Activated naive CD8-positive, alpha-beta T cell treated with anti-CD3 and anti-CD28 coated beads, Interleukin-2, amount 10 ng/mL, durations not matched to agents 7 days and 5 days (primary cell): ENCODE data around the gene HORMAD2. TPM values are rescaled to one million over a fixed set of nuclear protein-coding genes. Genes with fewer than 3 reads are reported as not detected.
A peak's percentile ranks its signal among the peaks of the same experiment; 100 is the strongest.

Experiments used
- ATAC-seq: fragments of 150-1000 bp; cut with Tn5 transposase; one replicate; pipeline ENCODE4 v1.10.0; 2021; ENCODE audit warnings: low read depth, moderate library complexity
- POLR2A ChIA-PET: fragments of 350-600 bp; sonication (Branson Sonifier 250); formaldehyde crosslinking; loops from one replicate; lab custom pipeline; 2021; ENCODE audit warnings: antibody characterized with exemption; lab: Charles Lee
- DNase-seq: peaks from one replicate; pipeline ENCODE4 v3.0.0; 2021
- H3K27ac Mint-ChIP-seq: one replicate; pipeline ENCODE4 v1.8.0; 2022; ENCODE audit warnings: mild to moderate bottlenecking, mixed read lengths
- H3K27me3 Mint-ChIP-seq: one replicate; pipeline ENCODE4 v1.8.0; 2022; ENCODE audit warnings: mild to moderate bottlenecking, moderate library complexity, mixed read lengths
- H3K36me3 Mint-ChIP-seq: one replicate; pipeline ENCODE4 v1.8.0; 2021; ENCODE audit warnings: mild to moderate bottlenecking, mixed read lengths
- H3K4me1 Mint-ChIP-seq: one replicate; pipeline ENCODE4 v1.8.0; 2021; ENCODE audit warnings: mixed read lengths
- H3K4me3 Mint-ChIP-seq: one replicate; pipeline ENCODE4 v1.8.0; 2022; ENCODE audit warnings: mild to moderate bottlenecking, moderate library complexity, mixed read lengths
- H3K9me3 Mint-ChIP-seq: one replicate; pipeline ENCODE4 v1.8.0; 2021; ENCODE audit warnings: mixed read lengths
- total RNA-seq, 2 experiments: library from RNA; stranded (reverse); gene quantifications; one replicate each; pipeline ENCODE4 v1.2.3, GENCODE V29; 2021

The HORMAD2 gene
- total RNA-seq, 2 experiments from 2014 or later, result 0.14 TPM; not detected in 1

DNA sequence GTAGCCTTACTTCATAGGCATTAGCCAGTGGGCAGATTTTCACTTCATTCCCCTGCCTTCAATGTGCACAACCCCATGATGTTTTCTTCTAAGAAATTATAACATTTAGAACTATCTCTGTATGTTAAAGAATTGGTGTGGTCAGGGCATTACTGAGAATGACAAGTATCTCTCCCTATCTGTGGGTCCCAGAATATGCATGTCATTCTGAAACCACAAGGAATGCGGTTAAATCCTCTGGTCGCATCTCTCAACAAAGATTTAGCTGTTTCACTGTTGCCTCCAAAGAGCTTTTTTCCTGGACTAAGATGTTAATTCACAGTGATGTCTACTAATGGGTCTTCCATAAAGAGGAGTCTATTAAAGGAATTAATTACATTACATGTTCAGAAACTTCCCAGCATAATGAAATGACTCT lies 103.6 kb downstream of the HORMAD2 start:
- peak overlapping the region; percentile 64 for H3K4me3 Mint-ChIP-seq
- peaks cover 2% of the 10 kb centered on the region for H3K36me3 Mint-ChIP-seq
- peak overlapping the region; percentile 95 for H3K27ac Mint-ChIP-seq
- H3K9me3 Mint-ChIP-seq, result no peaks in the 10 kb centered on the region
- POLR2A ChIA-PET, result interaction anchor here (0.5 to 4.1 kb wide), 11 partner anchors 13 to 83 kb away, joined by 3 to 132 read pairs (median 5); partner anchors contain the start of genes LIF and OSM
- peaks cover 84% of the 10 kb centered on the region for H3K4me1 Mint-ChIP-seq
- H3K27me3 Mint-ChIP-seq, result no peaks in the 10 kb centered on the region
- ATAC-seq (peak; percentile 79), DNase-seq (no peak)

- Mint-ChIP-seq H3K27ac (peak overlapping the region; percentile 95), H3K9me3 (no peaks in the 10 kb centered on the region), H3K4me3 (peak overlapping the region; percentile 34), H3K27me3 (no peaks in the 10 kb centered on the region), H3K4me1 (peaks cover 84% of the 10 kb centered on the region), H3K36me3 (peaks cover 2% of the 10 kb centered on the region)
- DNase-seq (no peak), ATAC-seq (no peak)
- POLR2A ChIA-PET, result interaction anchor here (0.6 to 7.9 kb wide), 15 partner anchors 8 to 81 kb away, joined by 3 to 247 read pairs (median 4); partner anchors contain the start of gene LIF
Measured at GRCh38 chr22:30185129-30185528, 104.9 kb downstream of the HORMAD2 start.

GRCh38 chr22:30185549-30185948 lies 105.3 kb downstream of the HORMAD2 start:
- H3K36me3 Mint-ChIP-seq, result peaks cover 2% of the 10 kb centered on the region
- POLR2A ChIA-PET, result interaction anchor here (0.6 to 7.9 kb wide), 15 partner anchors 8 to 80 kb away, joined by 3 to 247 read pairs (median 4); partner anchors contain the start of gene LIF
- H3K9me3 Mint-ChIP-seq, result no peaks in the 10 kb centered on the region
- H3K27me3 Mint-ChIP-seq, result no peaks in the 10 kb centered on the region
- H3K4me1 Mint-ChIP-seq, result peaks cover 84% of the 10 kb centered on the region
- ATAC-seq, result no peak
- H3K27ac Mint-ChIP-seq, result peak overlapping the region; percentile 95
- H3K4me3 Mint-ChIP-seq, result peak overlapping the region; percentile 34
- DNase-seq, result no peak

DNA sequence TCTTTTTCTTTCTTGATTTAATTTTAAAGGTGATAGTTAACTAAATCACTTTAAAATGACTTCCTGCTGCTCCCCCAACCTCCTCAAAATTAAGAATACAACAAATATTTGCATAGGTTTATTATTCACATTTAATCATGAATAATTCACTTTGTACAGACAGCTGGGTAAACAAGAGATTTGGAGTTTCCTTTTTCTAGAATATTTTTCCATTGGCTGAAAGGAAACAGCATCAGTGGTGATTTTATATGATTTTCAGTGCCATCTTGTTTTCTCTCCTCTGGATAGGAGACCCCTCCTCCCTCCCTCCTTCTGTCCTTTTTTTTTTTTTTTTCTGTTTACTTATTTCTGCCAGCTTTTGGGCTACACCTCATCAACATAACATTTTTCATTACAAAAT lies 105.8 kb downstream of the HORMAD2 start:
- DNase-seq, result no peak
- no peaks in the 10 kb centered on the region for H3K9me3 Mint-ChIP-seq
- POLR2A ChIA-PET, result interaction anchor here (0.6 to 7.9 kb wide), 15 partner anchors 8 to 81 kb away, joined by 3 to 247 read pairs (median 4); partner anchors contain the start of gene LIF
- no peak for ATAC-seq
- H3K27me3 Mint-ChIP-seq, result no peaks in the 10 kb centered on the region
- H3K36me3 Mint-ChIP-seq, result peaks cover 2% of the 10 kb centered on the region
- peaks cover 86% of the 10 kb centered on the region for H3K4me1 Mint-ChIP-seq
- H3K27ac Mint-ChIP-seq, result peak overlapping the region; percentile 89
- peak overlapping the region; percentile 50 for H3K4me3 Mint-ChIP-seq

DNA sequence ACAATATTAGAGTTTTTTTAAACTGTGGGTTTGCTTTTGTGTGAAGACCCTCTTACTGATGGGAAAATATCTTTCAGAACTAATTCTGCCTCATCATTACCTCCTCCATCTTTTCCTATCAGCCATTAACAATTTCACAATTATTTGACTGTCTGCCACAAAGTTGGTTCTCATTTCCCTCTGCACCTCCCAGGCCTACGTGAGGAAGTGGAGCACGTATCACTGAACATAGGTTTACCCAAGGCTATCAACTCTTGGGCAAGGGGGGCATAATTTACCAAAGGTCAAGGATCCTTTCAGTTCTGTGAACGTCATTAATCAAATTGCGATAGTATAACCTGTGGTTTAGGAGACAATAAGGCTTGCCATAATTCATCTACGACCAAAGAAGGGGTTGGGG lies 106.2 kb downstream of the HORMAD2 start:
- Mint-ChIP-seq H3K36me3 (peaks cover 2% of the 10 kb centered on the region), H3K4me1 (peaks cover 86% of the 10 kb centered on the region), H3K4me3 (peak overlapping the region; percentile 50), H3K27me3 (no peaks in the 10 kb centered on the region), H3K27ac (peak overlapping the region; percentile 89), H3K9me3 (no peaks in the 10 kb centered on the region)
- POLR2A ChIA-PET, result interaction anchor here (0.6 to 7.9 kb wide), 6 partner anchors 9 to 54 kb away, joined by 3 to 247 read pairs (median 7); partner anchors contain the start of gene LIF
- no peak for ATAC-seq
- DNase-seq, result no peak

DNA sequence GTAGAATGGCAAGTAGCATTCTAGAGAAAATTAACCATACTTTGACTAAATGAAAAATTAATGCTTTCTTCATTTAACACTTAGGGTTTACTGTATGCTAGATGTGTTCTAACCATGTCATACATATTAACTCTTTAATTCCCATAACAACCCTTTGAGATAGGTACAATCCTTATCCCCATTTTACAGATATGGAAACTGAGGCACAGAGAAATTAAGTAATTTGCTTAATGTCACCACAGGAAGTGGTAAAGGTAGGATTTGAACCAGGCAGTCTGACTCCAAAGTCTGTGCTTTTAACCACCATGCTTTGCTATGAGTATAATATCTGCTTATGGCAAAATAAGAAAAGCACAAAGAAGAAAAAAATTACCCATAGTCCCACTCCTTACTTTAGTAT lies 106.8 kb downstream of the HORMAD2 start:
- Mint-ChIP-seq H3K4me3 (peak overlapping the region; percentile 57), H3K36me3 (peaks cover 3% of the 10 kb centered on the region), H3K27ac (peak overlapping the region; percentile 92), H3K9me3 (no peaks in the 10 kb centered on the region), H3K4me1 (peaks cover 84% of the 10 kb centered on the region), H3K27me3 (no peaks in the 10 kb centered on the region)
- DNase-seq (no peak), ATAC-seq (no peak)
- POLR2A ChIA-PET, result interaction anchor here (0.7 to 7.9 kb wide), 5 partner anchors 9 to 66 kb away, joined by 3 to 247 read pairs (median 9); partner anchors contain the start of gene LIF

- peaks cover 87% of the 10 kb centered on the region for H3K4me1 Mint-ChIP-seq
- DNase-seq, result no peak
- peak overlapping the region; percentile 57 for H3K4me3 Mint-ChIP-seq
- peaks cover 7% of the 10 kb centered on the region for H3K36me3 Mint-ChIP-seq
- H3K27ac Mint-ChIP-seq, result peak overlapping the region; percentile 92
- H3K27me3 Mint-ChIP-seq, result no peaks in the 10 kb centered on the region
- POLR2A ChIA-PET, result interaction anchor here (0.5 to 7.9 kb wide), 9 partner anchors 9 to 82 kb away, joined by 3 to 247 read pairs (median 3); partner anchors contain the start of gene LIF
- no peaks in the 10 kb centered on the region for H3K9me3 Mint-ChIP-seq
- peak; percentile 25 for ATAC-seq
Measured at GRCh38 chr22:30187529-30188407, 107.5 kb downstream of the HORMAD2 start.

GRCh38 chr22:30188911-30189310 lies 108.6 kb downstream of the HORMAD2 start:
- POLR2A ChIA-PET, result interaction anchor here (0.6 to 7.9 kb wide), 6 partner anchors 8 to 84 kb away, joined by 3 to 247 read pairs (median 22); partner anchors contain the start of gene LIF
- H3K36me3 Mint-ChIP-seq, result peaks cover 8% of the 10 kb centered on the region
- H3K9me3 Mint-ChIP-seq, result no peaks in the 10 kb centered on the region
- H3K27me3 Mint-ChIP-seq, result no peaks in the 10 kb centered on the region
- H3K4me1 Mint-ChIP-seq, result peaks cover 86% of the 10 kb centered on the region
- ATAC-seq (no peak), DNase-seq (no peak)
- peak overlapping the region; percentile 81 for H3K27ac Mint-ChIP-seq
- H3K4me3 Mint-ChIP-seq, result no peak overlapping the region

DNA sequence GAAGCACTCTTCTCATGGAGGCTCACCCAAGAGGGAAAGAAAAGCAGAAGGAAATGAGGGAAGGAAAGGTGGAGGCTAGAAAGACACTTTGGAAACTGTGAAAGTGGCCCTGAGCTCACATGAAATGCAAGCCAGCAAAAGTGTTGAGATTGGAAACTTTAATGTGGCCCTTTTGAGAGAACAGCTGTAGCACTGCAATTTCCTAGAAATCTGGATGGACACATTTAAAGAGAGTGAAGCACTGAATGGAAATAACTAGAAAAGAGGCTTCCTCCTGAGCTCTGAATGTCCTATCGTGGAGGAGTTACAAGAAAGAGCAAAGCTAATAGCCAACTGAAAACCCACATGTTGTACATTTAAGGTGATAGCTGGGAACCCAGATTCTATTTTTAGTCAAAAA lies 110.3 kb downstream of the HORMAD2 start:
- H3K36me3 Mint-ChIP-seq, result peaks cover 17% of the 10 kb centered on the region
- POLR2A ChIA-PET, result interaction anchor here (1.0 to 7.9 kb wide), 16 partner anchors 9 to 73 kb away, joined by 3 to 247 read pairs (median 7); partner anchors contain the start of gene LIF
- peaks cover 83% of the 10 kb centered on the region for H3K4me1 Mint-ChIP-seq
- H3K27ac Mint-ChIP-seq, result peak overlapping the region; percentile 90
- no peaks in the 10 kb centered on the region for H3K27me3 Mint-ChIP-seq
- H3K4me3 Mint-ChIP-seq, result peak overlapping the region; percentile 74
- H3K9me3 Mint-ChIP-seq, result no peaks in the 10 kb centered on the region
- ATAC-seq (peak; percentile 57), DNase-seq (no peak)

DNA sequence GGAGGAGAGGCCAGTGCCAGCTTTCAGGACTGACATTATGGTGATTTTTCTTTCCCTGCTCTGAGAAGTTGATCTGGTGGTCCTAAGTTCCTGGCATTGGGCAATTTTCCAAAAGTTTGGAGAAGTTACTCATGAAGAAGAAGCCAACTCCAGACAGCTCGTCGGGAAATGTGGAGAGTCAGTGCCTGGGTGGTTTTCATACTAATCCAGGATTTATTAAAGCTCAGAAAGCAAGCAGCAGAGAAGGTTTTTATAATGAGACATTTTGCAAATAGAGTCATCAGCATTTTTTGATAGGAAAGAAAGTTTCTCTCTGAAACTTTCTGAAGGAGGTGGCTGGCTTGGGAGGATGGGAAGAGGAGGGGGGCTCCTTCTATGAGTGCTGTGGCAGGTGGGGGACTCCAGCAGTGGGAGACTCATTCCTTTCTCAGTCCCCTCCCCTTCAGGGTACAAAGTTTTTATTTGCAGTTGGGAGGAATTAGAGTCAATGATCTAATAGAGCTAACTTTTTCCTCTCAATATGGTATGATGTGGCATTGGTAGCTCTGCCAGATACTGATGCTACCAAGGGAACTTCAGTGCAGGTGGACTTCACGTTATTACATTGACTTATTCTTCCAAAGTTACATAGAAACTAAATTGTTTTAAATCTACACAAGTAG lies 110.9 kb downstream of the HORMAD2 start:
- Mint-ChIP-seq H3K27ac (peak overlapping the region; percentile 90), H3K27me3 (no peaks in the 10 kb centered on the region), H3K4me1 (peaks cover 86% of the 10 kb centered on the region), H3K36me3 (peaks cover 20% of the 10 kb centered on the region), H3K9me3 (no peaks in the 10 kb centered on the region), H3K4me3 (peak overlapping the region; percentile 74)
- ATAC-seq (no peak), DNase-seq (no peak)
- POLR2A ChIA-PET, result interaction anchor here (0.7 to 7.9 kb wide), 18 partner anchors 9 to 74 kb away, joined by 3 to 247 read pairs (median 6); partner anchors contain the start of gene LIF

- ATAC-seq, result no peak
Measured at GRCh38 chr22:30192427-30192826, 112.2 kb downstream of the HORMAD2 start.

DNA sequence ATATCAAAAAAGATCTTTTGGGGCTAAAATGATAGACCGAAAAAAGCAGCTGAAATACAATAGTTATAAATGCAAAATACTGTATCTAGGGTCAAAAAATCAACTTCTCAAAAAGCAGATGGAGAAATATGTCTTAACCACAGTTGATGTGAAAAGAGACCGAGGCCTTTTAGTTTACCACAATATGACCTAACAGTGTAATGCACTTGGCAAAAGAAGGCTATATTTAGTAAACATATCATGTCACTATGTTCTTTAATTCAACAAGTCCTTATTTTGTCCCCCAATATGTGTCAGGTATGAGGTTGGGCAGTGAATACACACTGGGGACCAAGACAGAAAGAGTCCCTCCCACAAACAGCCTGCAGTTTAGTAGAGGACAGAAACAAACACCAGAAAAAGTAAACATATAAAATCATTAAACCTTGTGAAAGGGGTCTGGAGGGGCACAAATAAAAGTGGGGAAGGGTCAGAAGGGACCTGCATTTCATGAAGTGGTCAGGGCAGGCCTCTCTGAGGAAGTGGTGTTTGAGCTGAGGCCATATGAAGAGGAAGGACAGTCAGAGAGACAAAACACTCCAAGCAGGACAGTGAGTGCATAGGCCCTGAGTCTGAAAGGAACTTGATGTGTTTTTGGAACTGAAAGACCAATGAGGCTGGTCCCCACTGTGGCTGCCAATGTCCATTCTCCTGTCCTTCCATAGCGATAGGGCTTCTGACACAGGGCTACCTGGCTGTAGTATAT lies 112.9 kb downstream of the HORMAD2 start:
- H3K27me3 Mint-ChIP-seq, result no peaks in the 10 kb centered on the region
- H3K27ac Mint-ChIP-seq, result peak overlapping the region; percentile 90

More at GRCh38 chr22:30192427-30192826, 112.2 kb downstream of the HORMAD2 start:
- H3K27me3 Mint-ChIP-seq, result no peaks in the 10 kb centered on the region
- H3K4me1 Mint-ChIP-seq, result peaks cover 88% of the 10 kb centered on the region
- peaks cover 19% of the 10 kb centered on the region for H3K36me3 Mint-ChIP-seq
- no peak for DNase-seq
- no peaks in the 10 kb centered on the region for H3K9me3 Mint-ChIP-seq
- POLR2A ChIA-PET, result interaction anchor here (2.3 to 7.9 kb wide), 5 partner anchors 10 to 48 kb away, joined by 8 to 247 read pairs (median 16); partner anchors contain the start of gene LIF
- peak overlapping the region; percentile 74 for H3K4me3 Mint-ChIP-seq
- peak overlapping the region; percentile 90 for H3K27ac Mint-ChIP-seq

More for the DNA sequence above, 112.9 kb downstream of the HORMAD2 start:
- no peak for DNase-seq
- peaks cover 19% of the 10 kb centered on the region for H3K36me3 Mint-ChIP-seq
- no peaks in the 10 kb centered on the region for H3K9me3 Mint-ChIP-seq
- peaks cover 85% of the 10 kb centered on the region for H3K4me1 Mint-ChIP-seq
- peak overlapping the region; percentile 25 for H3K4me3 Mint-ChIP-seq
- POLR2A ChIA-PET, result interaction anchor here (7.2 kb wide), 1 partner anchor 28 kb away, joined by 41 read pairs; no protein-coding TSS in a partner anchor
- no peak for ATAC-seq
